Right lobe of liver (tissue), 4 donors: ENCODE data around the gene ARHGAP42.

Experiments
- CTCF ChIP-seq, 4 donors: fragments of 200-600 bp in 3 of 4; fragments of 450-650 bp in 1 of 4; IDR thresholded peaks; one replicate each; pipeline versions ENCODE4 v1.5.1 to v1.8.0; 2016 to 2022; ENCODE audit warnings: antibody characterized with exemption in 4 of 4, mild to moderate bottlenecking in 2 of 4
- POLR2A ChIP-seq: fragments of 450-650 bp; IDR thresholded peaks from one replicate; pipeline ENCODE4 v1.6.1; 2017; ENCODE audit warnings: antibody characterized with exemption, mild to moderate bottlenecking
- donor health status: DM: no; HTN: no; CAD: no.
- donor health status: DM: no; HTN: no; CAD: no.
- donor health status: DM: no; HTN: yes; CAD: no.

GRCh38 chr11:100789500-100789899, 102.4 kb downstream of the ARHGAP42 start:
- TF ChIP-seq POLR2A: no peak
- TF ChIP-seq CTCF (IDR thresholded peaks at IDR 0.05): no peak
